ENCODE data around the gene PRPF40A. TPM values are rescaled to one million over a fixed set of nuclear protein-coding genes. Genes with fewer than 3 reads are reported as not detected.

The PRPF40A gene
- total and polyA plus RNA-seq, 2 of the 13 experiments (the other 11 are each of a cell fraction or from before 2014, with no cell fraction given), result 146 to 207 TPM

GRCh38 chr2:152648336-152648735, 68.9 kb downstream of the PRPF40A start (continued):
- TF ChIP-seq SOX6 (IDR thresholded peaks at IDR 0.05), result no peak
- TF ChIP-seq SOX6 (CRISPR knock-in tag; IDR thresholded peaks at IDR 0.05), result peak; percentile 90
- TF ChIP-seq, protein P1, sequence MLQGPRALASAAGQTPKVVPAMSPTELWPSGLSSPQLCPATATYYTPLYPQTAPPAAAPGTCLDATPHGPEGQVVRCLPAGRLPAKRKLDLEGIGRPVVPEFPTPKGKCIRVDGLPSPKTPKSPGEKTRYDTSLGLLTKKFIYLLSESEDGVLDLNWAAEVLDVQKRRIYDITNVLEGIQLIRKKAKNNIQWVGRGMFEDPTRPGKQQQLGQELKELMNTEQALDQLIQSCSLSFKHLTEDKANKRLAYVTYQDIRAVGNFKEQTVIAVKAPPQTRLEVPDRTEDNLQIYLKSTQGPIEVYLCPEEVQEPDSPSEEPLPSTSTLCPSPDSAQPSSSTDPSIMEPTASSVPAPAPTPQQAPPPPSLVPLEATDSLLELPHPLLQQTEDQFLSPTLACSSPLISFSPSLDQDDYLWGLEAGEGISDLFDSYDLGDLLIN (CRISPR knock-in tag; IDR thresholded peaks at IDR 0.05; ENCODE audit: borderline replicate concordance), result no peak
- peak; percentile 33; the same call in 1 of the 2 replicates for TF ChIP-seq POLR2AphosphoS2 (IDR thresholded peaks at IDR 0.05; ENCODE audit: low read depth, low read length)
- peak; percentile 77 for TF ChIP-seq ZBTB34 (CRISPR knock-in tag; IDR thresholded peaks at IDR 0.05)
- TF ChIP-seq, protein P2, sequence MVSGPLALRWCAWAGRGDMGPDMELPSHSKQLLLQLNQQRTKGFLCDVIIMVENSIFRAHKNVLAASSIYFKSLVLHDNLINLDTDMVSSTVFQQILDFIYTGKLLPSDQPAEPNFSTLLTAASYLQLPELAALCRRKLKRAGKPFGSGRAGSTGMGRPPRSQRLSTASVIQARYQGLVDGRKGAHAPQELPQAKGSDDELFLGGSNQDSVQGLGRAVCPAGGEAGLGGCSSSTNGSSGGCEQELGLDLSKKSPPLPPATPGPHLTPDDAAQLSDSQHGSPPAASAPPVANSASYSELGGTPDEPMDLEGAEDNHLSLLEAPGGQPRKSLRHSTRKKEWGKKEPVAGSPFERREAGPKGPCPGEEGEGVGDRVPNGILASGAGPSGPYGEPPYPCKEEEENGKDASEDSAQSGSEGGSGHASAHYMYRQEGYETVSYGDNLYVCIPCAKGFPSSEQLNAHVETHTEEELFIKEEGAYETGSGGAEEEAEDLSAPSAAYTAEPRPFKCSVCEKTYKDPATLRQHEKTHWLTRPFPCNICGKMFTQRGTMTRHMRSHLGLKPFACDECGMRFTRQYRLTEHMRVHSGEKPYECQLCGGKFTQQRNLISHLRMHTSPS (CRISPR knock-in tag; IDR thresholded peaks at IDR 0.05; ENCODE audit: low read depth), result peak; percentile 28; the same call in 1 of the 2 replicates
- 0 out of 2 replicates have a peak, but pooled peaks have one; percentile 33 for TF ChIP-seq ZNF816 (CRISPR knock-in tag; IDR thresholded peaks at IDR 0.05; ENCODE audit: borderline replicate concordance)
- TF ChIP-seq NCOA5 (CRISPR knock-in tag; IDR thresholded peaks at IDR 0.05), result no peak
- TF ChIP-seq ARID5B (CRISPR knock-in tag; IDR thresholded peaks at IDR 0.05), result peak; percentile 55
- TF ChIP-seq ZNF619 (CRISPR knock-in tag; IDR thresholded peaks at IDR 0.05), result no peak
- peak; percentile 67; the same call in 1 of the 2 replicates for TF ChIP-seq ZNF3 (CRISPR knock-in tag; IDR thresholded peaks at IDR 0.05)
- TF ChIP-seq, protein P3, sequence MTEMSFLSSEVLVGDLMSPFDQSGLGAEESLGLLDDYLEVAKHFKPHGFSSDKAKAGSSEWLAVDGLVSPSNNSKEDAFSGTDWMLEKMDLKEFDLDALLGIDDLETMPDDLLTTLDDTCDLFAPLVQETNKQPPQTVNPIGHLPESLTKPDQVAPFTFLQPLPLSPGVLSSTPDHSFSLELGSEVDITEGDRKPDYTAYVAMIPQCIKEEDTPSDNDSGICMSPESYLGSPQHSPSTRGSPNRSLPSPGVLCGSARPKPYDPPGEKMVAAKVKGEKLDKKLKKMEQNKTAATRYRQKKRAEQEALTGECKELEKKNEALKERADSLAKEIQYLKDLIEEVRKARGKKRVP (CRISPR knock-in tag; IDR thresholded peaks at IDR 0.05), result peak in 1 of 2 experiments; percentile 46; a peak in 1 of 4 replicates
- TF ChIP-seq SOX13 (IDR thresholded peaks at IDR 0.05), result peak; percentile 87
- peak in 1 of 2 experiments; percentile 97; a peak in 2 of 4 replicates for TF ChIP-seq SOX13 (CRISPR knock-in tag; conservative IDR thresholded peaks at IDR 0.05 in 1 of 2, IDR thresholded peaks at IDR 0.05 in 1 of 2)
- TF ChIP-seq RBM22 (optimal IDR thresholded peaks at IDR 0.05; ENCODE audit: low read length), result peak; percentile 79
- TF ChIP-seq, protein P4, sequence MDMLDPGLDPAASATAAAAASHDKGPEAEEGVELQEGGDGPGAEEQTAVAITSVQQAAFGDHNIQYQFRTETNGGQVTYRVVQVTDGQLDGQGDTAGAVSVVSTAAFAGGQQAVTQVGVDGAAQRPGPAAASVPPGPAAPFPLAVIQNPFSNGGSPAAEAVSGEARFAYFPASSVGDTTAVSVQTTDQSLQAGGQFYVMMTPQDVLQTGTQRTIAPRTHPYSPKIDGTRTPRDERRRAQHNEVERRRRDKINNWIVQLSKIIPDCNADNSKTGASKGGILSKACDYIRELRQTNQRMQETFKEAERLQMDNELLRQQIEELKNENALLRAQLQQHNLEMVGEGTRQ (IDR thresholded peaks at IDR 0.05; ENCODE audit: low read depth, low read length), result no peak
- TF ChIP-seq, protein P4 (CRISPR knock-in tag; IDR thresholded peaks at IDR 0.05; ENCODE audit: borderline replicate concordance), result peak; percentile 30; the same call in 1 of the 2 replicates
- TF ChIP-seq KDM1A (CRISPR knock-in tag; IDR thresholded peaks at IDR 0.05), result no peak
- TF ChIP-seq SP140L (CRISPR knock-in tag; IDR thresholded peaks at IDR 0.05; ENCODE audit: borderline replicate concordance), result 0 out of 2 replicates have a peak, but pooled peaks have one; percentile 19

Data from HepG2 (cell line).